Measurements from ENCODE around the gene GNB1L. TPM values are rescaled to one million over a fixed set of nuclear protein-coding genes. Genes with fewer than 3 reads are reported as not detected.

GNB1L gene
- total and polyA plus RNA-seq, 5 donors from 2014 or later = 8.2 to 29.8 (median 15.2) TPM

GRCh38 chr22:19868773-19869471, 14.2 kb upstream of the GNB1L start:
- peaks cover 5% of the 10 kb centered on the region for H3K4me1 ChIP-seq (ENCODE audit: control insufficient read depth, insufficient read depth, low read length, poor library complexity, severe bottlenecking)
- no peak overlapping the region for H3K27ac ChIP-seq (ENCODE audit: insufficient read depth, low read length, poor library complexity, severe bottlenecking)

GRCh38 chr22:19868333-19868732, 13.7 kb upstream of the GNB1L start:
- ATAC-seq (ENCODE audit: low read depth in 2 of 2) = no peak
- H3K4me3 ChIP-seq (ENCODE audit: low read depth, low read length) = no peak overlapping the region
- H3K4me3 Mint-ChIP-seq = no peak overlapping the region
- H3K27ac Mint-ChIP-seq = peak overlapping the region in 2 of 3 donors; percentile 23 to 67
- H3K36me3 Mint-ChIP-seq = no peaks in the 10 kb centered on the region
- H3K9me3 ChIP-seq (ENCODE audit: control insufficient read depth in 2 of 2, low read length in 2 of 2) = no peaks in the 10 kb centered on the region
- H3K9me3 Mint-ChIP-seq = no peaks in the 10 kb centered on the region
- no peaks in the 10 kb centered on the region for H3K4me1 ChIP-seq (ENCODE audit: control insufficient read depth, insufficient read depth, low read length, poor library complexity, severe bottlenecking)
- H3K4me1 Mint-ChIP-seq = peaks cover 0 to 9% (median 6%) of the 10 kb centered on the region in 4 donors
- DNase-seq = no peak
- H3K27ac ChIP-seq (ENCODE audit: insufficient read depth, low read length, poor library complexity, severe bottlenecking) = no peak overlapping the region
- no peaks in the 10 kb centered on the region for H3K27me3 Mint-ChIP-seq
- H3K27me3 ChIP-seq (ENCODE audit: control insufficient read depth, insufficient read depth, low read length) = no peaks in the 10 kb centered on the region
- no peaks in the 10 kb centered on the region for H3K36me3 ChIP-seq (ENCODE audit: control insufficient read depth, insufficient read depth, low read length)

More at GRCh38 chr22:19868773-19869471, 14.2 kb upstream of the GNB1L start:
- Mint-ChIP-seq H3K27me3 (no peaks in the 10 kb centered on the region), H3K4me3 (no peak overlapping the region), H3K9me3 (no peaks in the 10 kb centered on the region), H3K4me1 (peaks cover 0 to 9% (median 7%) of the 10 kb centered on the region in 4 donors), H3K27ac (peak overlapping the region in 1 of 3 donors; percentile 67), H3K36me3 (no peaks in the 10 kb centered on the region)
- no peak for ATAC-seq (ENCODE audit: low read depth in 2 of 2)
- DNase-seq = no peak
- Histone ChIP-seq H3K27me3 (ENCODE audit: control insufficient read depth, insufficient read depth, low read length) (no peaks in the 10 kb centered on the region), H3K9me3 (ENCODE audit: control insufficient read depth in 2 of 2, low read length in 2 of 2) (no peaks in the 10 kb centered on the region), H3K36me3 (ENCODE audit: control insufficient read depth, insufficient read depth, low read length) (no peaks in the 10 kb centered on the region), H3K4me3 (ENCODE audit: low read depth, low read length) (no peak overlapping the region)

GRCh38 chr22:19867617-19868016, 12.9 kb upstream of the GNB1L start:
- Histone ChIP-seq H3K9me3 (ENCODE audit: control insufficient read depth in 2 of 2, low read length in 2 of 2) (no peaks in the 10 kb centered on the region), H3K27ac (ENCODE audit: insufficient read depth, low read length, poor library complexity, severe bottlenecking) (no peak overlapping the region), H3K36me3 (ENCODE audit: control insufficient read depth, insufficient read depth, low read length) (no peaks in the 10 kb centered on the region), H3K4me1 (ENCODE audit: control insufficient read depth, insufficient read depth, low read length, poor library complexity, severe bottlenecking) (no peaks in the 10 kb centered on the region), H3K4me3 (ENCODE audit: low read depth, low read length) (no peak overlapping the region), H3K27me3 (ENCODE audit: control insufficient read depth, insufficient read depth, low read length) (no peaks in the 10 kb centered on the region)
- peaks cover 0 to 9% (median 6%) of the 10 kb centered on the region in 4 donors for H3K4me1 Mint-ChIP-seq
- no peak overlapping the region for H3K27ac Mint-ChIP-seq
- H3K27me3 Mint-ChIP-seq = no peaks in the 10 kb centered on the region
- H3K9me3 Mint-ChIP-seq = no peaks in the 10 kb centered on the region
- H3K36me3 Mint-ChIP-seq = no peaks in the 10 kb centered on the region
- DNase-seq (no peak), ATAC-seq (ENCODE audit: low read depth in 2 of 2) (no peak)
- H3K4me3 Mint-ChIP-seq = no peak overlapping the region

DNA sequence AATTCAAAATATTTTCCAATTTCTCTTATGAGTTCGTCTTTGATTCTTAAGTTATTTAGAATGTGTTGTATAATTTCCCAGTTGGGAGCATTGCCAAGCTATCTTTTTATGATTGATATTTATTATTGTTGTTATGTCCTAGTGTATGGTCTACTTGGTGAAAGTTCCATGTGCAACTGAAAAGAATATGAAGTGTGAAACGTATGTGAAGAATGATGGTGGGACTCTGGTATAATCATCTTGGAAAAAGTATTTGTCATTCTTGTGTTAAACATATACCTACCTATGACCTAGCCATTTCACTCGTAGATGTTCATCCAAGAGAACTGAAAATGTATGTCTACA, 12.0 kb upstream of the GNB1L start:
- Histone ChIP-seq H3K4me3 (ENCODE audit: low read depth, low read length) (no peak overlapping the region), H3K27ac (ENCODE audit: insufficient read depth, low read length, poor library complexity, severe bottlenecking) (no peak overlapping the region), H3K4me1 (ENCODE audit: control insufficient read depth, insufficient read depth, low read length, poor library complexity, severe bottlenecking) (no peaks in the 10 kb centered on the region), H3K9me3 (ENCODE audit: control insufficient read depth in 2 of 2, low read length in 2 of 2) (no peaks in the 10 kb centered on the region), H3K36me3 (ENCODE audit: control insufficient read depth, insufficient read depth, low read length) (no peaks in the 10 kb centered on the region), H3K27me3 (ENCODE audit: control insufficient read depth, insufficient read depth, low read length) (no peaks in the 10 kb centered on the region)
- Mint-ChIP-seq H3K27me3 (no peaks in the 10 kb centered on the region), H3K27ac (no peak overlapping the region), H3K4me1 (peaks cover 0 to 9% (median 6%) of the 10 kb centered on the region in 4 donors), H3K36me3 (peaks cover 2% of the 10 kb centered on the region), H3K9me3 (no peaks in the 10 kb centered on the region), H3K4me3 (no peak overlapping the region)
- ATAC-seq (ENCODE audit: low read depth in 2 of 2) (no peak), DNase-seq (no peak)

DNA sequence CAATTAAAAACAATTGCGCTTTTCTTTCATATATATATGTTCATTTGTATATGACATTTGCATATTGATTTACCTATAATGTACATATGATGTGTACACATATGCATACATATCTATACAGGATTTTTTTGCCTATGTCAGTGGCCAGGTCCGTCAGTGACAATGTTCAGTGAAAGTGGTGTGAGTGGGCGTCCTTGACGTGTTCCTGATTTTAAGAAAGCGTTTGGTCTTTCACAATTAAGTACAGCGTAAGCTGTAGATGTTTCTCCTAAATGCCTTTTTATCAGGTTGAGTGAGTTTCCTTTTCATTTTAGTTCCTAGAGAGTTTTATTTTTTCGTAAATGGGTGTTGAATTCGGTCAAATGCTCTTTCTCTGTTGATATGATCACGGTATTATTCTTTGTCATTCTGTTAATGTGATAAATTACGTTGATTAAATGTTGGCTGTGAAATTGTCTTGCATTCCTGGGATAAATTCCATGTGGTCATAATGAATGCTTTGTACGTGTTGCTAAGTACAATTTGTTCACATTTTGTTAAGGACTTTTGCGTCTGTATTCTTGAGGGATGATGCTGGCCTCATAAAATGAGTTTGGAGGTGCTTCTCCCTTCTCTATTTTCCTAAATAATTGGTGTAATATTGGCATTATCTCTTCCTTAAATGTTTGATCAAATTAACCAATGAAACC, 10.6 kb upstream of the GNB1L start:
- Mint-ChIP-seq H3K36me3 (peaks cover 6% of the 10 kb centered on the region), H3K27me3 (no peaks in the 10 kb centered on the region), H3K9me3 (no peaks in the 10 kb centered on the region), H3K4me1 (peaks cover 0 to 9% (median 7%) of the 10 kb centered on the region in 4 donors), H3K27ac (no peak overlapping the region), H3K4me3 (no peak overlapping the region)
- DNase-seq (no peak), ATAC-seq (ENCODE audit: low read depth in 2 of 2) (no peak)
- H3K27ac ChIP-seq (ENCODE audit: insufficient read depth, low read length, poor library complexity, severe bottlenecking) = no peak overlapping the region
- H3K4me3 ChIP-seq (ENCODE audit: low read depth, low read length) = no peak overlapping the region
- H3K9me3 ChIP-seq (ENCODE audit: control insufficient read depth in 2 of 2, low read length in 2 of 2) = no peaks in the 10 kb centered on the region
- no peaks in the 10 kb centered on the region for H3K4me1 ChIP-seq (ENCODE audit: control insufficient read depth, insufficient read depth, low read length, poor library complexity, severe bottlenecking)
- H3K27me3 ChIP-seq (ENCODE audit: control insufficient read depth, insufficient read depth, low read length) = no peaks in the 10 kb centered on the region
- no peaks in the 10 kb centered on the region for H3K36me3 ChIP-seq (ENCODE audit: control insufficient read depth, insufficient read depth, low read length)

DNA sequence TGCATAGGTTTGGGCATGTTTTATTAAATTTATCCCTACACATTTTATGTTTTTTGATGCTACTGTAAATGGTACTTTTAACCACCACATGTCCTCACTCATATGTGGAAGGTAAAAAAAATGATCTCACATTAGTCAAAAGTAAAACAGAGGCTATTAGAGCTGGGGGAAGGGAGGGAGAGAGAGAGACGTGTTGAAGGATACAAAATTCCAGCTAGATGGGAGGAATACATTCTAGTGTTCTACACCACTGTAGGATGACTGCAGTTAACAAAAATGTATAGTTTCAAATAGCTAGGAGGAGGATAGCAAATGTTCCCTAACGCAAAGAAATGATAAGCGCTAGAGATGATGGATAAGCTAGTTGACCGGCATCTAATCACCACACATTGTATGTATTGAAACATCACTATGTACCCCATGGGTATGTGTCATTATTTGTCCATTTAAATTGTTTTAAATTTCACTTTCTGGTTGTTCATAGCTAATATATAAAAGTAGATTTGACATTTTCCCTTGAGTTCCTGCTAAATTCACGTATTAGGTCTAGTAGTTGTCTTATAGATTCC, 9.9 kb upstream of the GNB1L start:
- DNase-seq (no peak), ATAC-seq (ENCODE audit: low read depth in 2 of 2) (no peak)
- Mint-ChIP-seq H3K4me1 (peaks cover 0 to 13% (median 10%) of the 10 kb centered on the region in 4 donors), H3K27me3 (no peaks in the 10 kb centered on the region), H3K4me3 (peak overlapping the region in 1 of 4 donors; percentile 68), H3K9me3 (no peaks in the 10 kb centered on the region), H3K36me3 (peaks cover 6% of the 10 kb centered on the region), H3K27ac (peak overlapping the region in 1 of 3 donors; percentile 11)
- Histone ChIP-seq H3K4me3 (ENCODE audit: low read depth, low read length) (no peak overlapping the region), H3K9me3 (ENCODE audit: control insufficient read depth in 2 of 2, low read length in 2 of 2) (no peaks in the 10 kb centered on the region), H3K36me3 (ENCODE audit: control insufficient read depth, insufficient read depth, low read length) (no peaks in the 10 kb centered on the region), H3K27ac (ENCODE audit: insufficient read depth, low read length, poor library complexity, severe bottlenecking) (no peak overlapping the region), H3K27me3 (ENCODE audit: control insufficient read depth, insufficient read depth, low read length) (no peaks in the 10 kb centered on the region), H3K4me1 (ENCODE audit: control insufficient read depth, insufficient read depth, low read length, poor library complexity, severe bottlenecking) (no peaks in the 10 kb centered on the region)

DNA sequence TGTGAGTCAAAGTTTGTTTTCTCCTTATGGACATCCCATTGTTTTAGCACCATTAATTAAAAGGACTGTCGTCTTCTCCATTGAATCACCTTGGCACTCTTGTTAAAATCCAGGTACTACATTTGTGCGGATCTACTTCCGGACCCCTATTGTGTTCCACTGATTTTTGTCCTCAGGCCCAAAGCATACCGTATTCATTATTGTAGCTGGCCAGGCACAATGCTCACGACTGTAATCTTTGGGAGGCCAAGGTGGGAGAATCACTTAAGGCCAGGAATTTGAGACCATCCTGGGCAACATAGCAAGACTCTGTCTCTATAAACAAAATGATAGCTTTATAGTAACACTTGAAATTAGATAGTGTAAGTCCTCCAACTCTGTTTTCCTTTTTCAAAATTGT, 8.9 kb upstream of the GNB1L start:
- Histone ChIP-seq H3K4me1 (ENCODE audit: control insufficient read depth, insufficient read depth, low read length, poor library complexity, severe bottlenecking) (no peaks in the 10 kb centered on the region), H3K36me3 (ENCODE audit: control insufficient read depth, insufficient read depth, low read length) (no peaks in the 10 kb centered on the region), H3K27me3 (ENCODE audit: control insufficient read depth, insufficient read depth, low read length) (no peaks in the 10 kb centered on the region), H3K27ac (ENCODE audit: insufficient read depth, low read length, poor library complexity, severe bottlenecking) (no peak overlapping the region), H3K9me3 (ENCODE audit: control insufficient read depth in 2 of 2, low read length in 2 of 2) (no peaks in the 10 kb centered on the region), H3K4me3 (ENCODE audit: low read depth, low read length) (no peak overlapping the region)
- DNase-seq (no peak), ATAC-seq (ENCODE audit: low read depth in 2 of 2) (no peak)
- Mint-ChIP-seq H3K9me3 (no peaks in the 10 kb centered on the region), H3K4me1 (peaks cover 0 to 15% (median 14%) of the 10 kb centered on the region in 4 donors), H3K4me3 (no peak overlapping the region), H3K27me3 (no peaks in the 10 kb centered on the region), H3K36me3 (peaks cover 6% of the 10 kb centered on the region), H3K27ac (peak overlapping the region in 1 of 3 donors; percentile 11)
